HepG2 (cell line): ENCODE data around the gene ATP6V1F. TPM values are rescaled to one million over a fixed set of nuclear protein-coding genes. Genes with fewer than 3 reads are reported as not detected.

ENCODE experiments used
- ATAC-seq: fragments of 200-7000 bp; cut with Tn5 transposase; 3 replicates; pipeline ENCODE4 v1.9.1; 2020; ENCODE audit warnings: mild to moderate bottlenecking, moderate library complexity
- BruUV-seq: library from RNA; stranded (reverse); fragments of 400-500 nt; replicated peaks from 2 replicates; lab custom pipeline; 2021; lab: Mats Ljungman, UMichigan
- CTCF ChIA-PET: fragments of 300-600 bp; formaldehyde crosslinking; extraction: SDS; loops from one replicate; lab custom pipeline; 2021; ENCODE audit warnings: low total read pairs, inconsistent platforms, low intra/inter-chr PET ratio; lab: Yijun Ruan, JAX
- POLR2A ChIA-PET: fragments of 350-600 bp; sonication (Branson Sonifier 250); formaldehyde crosslinking; loops from one replicate; lab custom pipeline; 2020; ENCODE audit warnings: antibody characterized with exemption, inconsistent platforms; lab: Yijun Ruan, JAX
- DNase-seq: peaks from one replicate; pipeline ENCODE4 v3.0.0-alpha.2; 2015; ENCODE audit warnings: low spot score
- FAIRE-seq: peaks from 3 replicates; lab custom pipeline; 2011; peaks lifted over from hg19 to GRCh38; lab: Jason Lieb, UNC
- H2AFZ ChIP-seq: one replicate; pipeline ENCODE4 v1.6.1; 2011; ENCODE audit warnings: low read length, inconsistent platforms
- H3K27ac ChIP-seq: fragments of 300-600 bp; 3 replicates; pipeline ENCODE4 v1.8.0; 2011; ENCODE audit warnings: mixed run types, mild to moderate bottlenecking, mixed read lengths, low read length, inconsistent platforms; ENCODE audit not compliant: insufficient read depth; ENCODE audit errors: extremely low read length
- H3K27me3 ChIP-seq, 2 experiments: fragments of 200-600 bp in 1 of 2; 2 replicates in 1 of 2; 3 replicates in 1 of 2; pipeline versions ENCODE4 v1.6.0 to v1.8.0; 2011; ENCODE audit warnings: low read length in 2 of 2, mild to moderate bottlenecking in 2 of 2, moderate library complexity in 2 of 2, inconsistent platforms in 1 of 2; ENCODE audit not compliant: insufficient read depth in 2 of 2, control insufficient read depth in 1 of 2
- H3K36me3 ChIP-seq, 2 experiments: fragments of 200-600 bp in 1 of 2; replicated peaks in 1 of 2; 2 replicates in 1 of 2; 3 replicates in 1 of 2; pipeline versions ENCODE4 v1.5.1 to v1.8.0; 2011; ENCODE audit warnings: low read length in 2 of 2, inconsistent platforms in 1 of 2; ENCODE audit not compliant: insufficient read depth in 2 of 2, control insufficient read depth in 1 of 2
- H3K4me1 ChIP-seq: 2 replicates; pipeline ENCODE4 v1.5.1; 2012; ENCODE audit warnings: low read length, inconsistent platforms; ENCODE audit not compliant: insufficient read depth
- H3K4me2 ChIP-seq: 2 replicates; pipeline ENCODE4 v1.6.0; 2011; ENCODE audit warnings: low read depth, low read length, inconsistent platforms
- H3K4me3 ChIP-seq, 3 experiments: fragments of 200-600 bp in 1 of 3; sonication (generic), shearing (Covaris generic) in 1 of 3; replicated peaks in 1 of 3; 2 replicates each; pipeline ENCODE4 v1.5.1; 2011 to 2016; ENCODE audit warnings: low read length in 3 of 3, inconsistent platforms in 2 of 3, low read depth in 2 of 3, mild to moderate bottlenecking in 2 of 3, control low read depth in 1 of 3, mixed read lengths in 1 of 3; ENCODE audit not compliant: insufficient read depth in 1 of 3
- H3K79me2 ChIP-seq: one replicate; pipeline ENCODE4 v1.6.1; 2011; ENCODE audit warnings: low read length, inconsistent platforms; ENCODE audit not compliant: insufficient read depth
- H3K9ac ChIP-seq: 2 replicates; pipeline ENCODE4 v1.6.0; 2011; ENCODE audit warnings: mild to moderate bottlenecking, low read depth, low read length, inconsistent platforms; ENCODE audit not compliant: insufficient read depth
- H3K9me3 ChIP-seq: 2 replicates; pipeline ENCODE4 v1.5.1; 2012; ENCODE audit warnings: mild to moderate bottlenecking, low read length
- H4K20me1 ChIP-seq: 2 replicates; pipeline ENCODE4 v1.6.0; 2011; ENCODE audit warnings: inconsistent platforms, mild to moderate bottlenecking, low read length, moderate library complexity; ENCODE audit not compliant: insufficient read depth
- BORCS8-MEF2B ChIP-seq: sonication (generic); formaldehyde crosslinking; IDR thresholded peaks from 2 replicates; pipeline ENCODE4 v1.8.0; 2022; ENCODE audit warnings: mild to moderate bottlenecking, missing genetic modification reagents
- FOXC1 ChIP-seq: sonication (generic); formaldehyde crosslinking; IDR thresholded peaks from 2 replicates; pipeline ENCODE4 v1.8.0; 2022; ENCODE audit warnings: mild to moderate bottlenecking, missing genetic modification reagents, borderline replicate concordance
- GLI4 ChIP-seq: sonication (generic); formaldehyde crosslinking; IDR thresholded peaks from 2 replicates; pipeline ENCODE4 v1.5.1; 2020; ENCODE audit warnings: missing genetic modification reagents, mild to moderate bottlenecking, moderate library complexity, borderline replicate concordance
- SMAD3 ChIP-seq: sonication (generic); formaldehyde crosslinking; IDR thresholded peaks from 2 replicates; pipeline ENCODE4 v1.4.0; 2020; ENCODE audit warnings: missing genetic modification reagents
- SRSF4 ChIP-seq: fragments of 200-400 bp; formaldehyde crosslinking; IDR thresholded peaks from one replicate; pipeline ENCODE4 v1.6.1; 2018; ENCODE audit warnings: mild to moderate bottlenecking, low read depth, low read length, moderate library complexity; ENCODE audit not compliant: poor library complexity, severe bottlenecking
- THYN1 ChIP-seq: sonication (generic); formaldehyde crosslinking; IDR thresholded peaks from 2 replicates; pipeline ENCODE4 v1.8.1; 2023; ENCODE audit warnings: low read depth, mild to moderate bottlenecking, moderate library complexity, missing genetic modification reagents, borderline replicate concordance
- ZNF414 ChIP-seq: sonication (generic); formaldehyde crosslinking; IDR thresholded peaks from 2 replicates; pipeline ENCODE4 v1.5.0; 2020; ENCODE audit warnings: missing genetic modification reagents
- ZNF577 ChIP-seq: sonication (generic); formaldehyde crosslinking; IDR thresholded peaks from 2 replicates; pipeline ENCODE4 v1.4.0; 2020; ENCODE audit warnings: mild to moderate bottlenecking, low read depth, missing genetic modification reagents, borderline replicate concordance
- ZNF597 ChIP-seq: sonication (generic); formaldehyde crosslinking; IDR thresholded peaks from 2 replicates; pipeline ENCODE4 v1.5.0; 2020; ENCODE audit warnings: missing genetic modification reagents
- ZNF614 ChIP-seq: IDR thresholded peaks from 2 replicates; pipeline ENCODE4 v1.6.1; 2018; ENCODE audit warnings: missing biosample characterization, missing genetic modification reagents, inconsistent platforms, borderline replicate concordance
- ZNF629 ChIP-seq: sonication (generic); formaldehyde crosslinking; conservative IDR thresholded peaks from 2 replicates; pipeline ENCODE4 v1.5.0; 2020; ENCODE audit warnings: missing genetic modification reagents
- ZNF737 ChIP-seq: sonication (generic); formaldehyde crosslinking; IDR thresholded peaks from 2 replicates; pipeline ENCODE4 v1.5.0; 2020; ENCODE audit warnings: missing genetic modification reagents, mild to moderate bottlenecking, borderline replicate concordance
- WGBS: methylation state at CpG from one replicate; pipeline ENCODE4 v1.1.6; 2017; ENCODE audit warnings: low lambda C conversion rate; 5-methylcytosine and 5-hydroxymethylcytosine counted together
- in situ Hi-C: cut with HindIII; loops from 2 replicates; pipeline ENCODE4 v1.10.0; 2017; ENCODE audit warnings: low pct_unique_long_range_greater_than_20kb; ENCODE audit not compliant: extremely low pct_ligation_motif_present
- intact Hi-C: fragments of 100-400 bp; cut with micrococcal nuclease; formaldehyde crosslinking; loops from one replicate; pipeline ENCODE4 v1.10.0; 2022; ENCODE audit not compliant: unreplicated experiment
- polyA plus RNA-seq, 8 experiments: library from polyadenylated mRNA; depleted of rRNA in 3 of 8; stranded (reverse) in 7 of 8; unstranded in 1 of 8; fragments of >200 nt; fragmentation: Illumina TruSeq in 4 of 8; extraction: Trizol in 4 of 8; gene quantifications; 2 replicates each; pipeline versions ENCODE4 v1.2.1 to v1.2.3, GENCODE V29; 2011 to 2016; ENCODE audit warnings: low read depth in 4 of 8, missing spikeins in 1 of 8, mixed read lengths in 1 of 8; ENCODE audit not compliant: insufficient read depth in 1 of 8
- total RNA-seq, 5 experiments: library from RNA; depleted of rRNA; stranded (reverse); fragments of >200 nt; fragmentation: Illumina TruSeq; extraction: Trizol; gene quantifications; 2 replicates each; pipeline ENCODE4 v1.2.3, GENCODE V29; 2016; ENCODE audit warnings: low read depth in 1 of 5
- TF ChIP-seq, protein P1 (sequence below): IDR thresholded peaks from 2 replicates; pipeline ENCODE4 v1.6.1; 2016; ENCODE audit warnings: mild to moderate bottlenecking, missing biosample characterization, missing genetic modification reagents

Gene ATP6V1F
- total and polyA plus RNA-seq, 2 of the 13 experiments (the other 11 are each of a cell fraction or from before 2014, with no cell fraction given) = 87.2 to 132 TPM

DNA sequence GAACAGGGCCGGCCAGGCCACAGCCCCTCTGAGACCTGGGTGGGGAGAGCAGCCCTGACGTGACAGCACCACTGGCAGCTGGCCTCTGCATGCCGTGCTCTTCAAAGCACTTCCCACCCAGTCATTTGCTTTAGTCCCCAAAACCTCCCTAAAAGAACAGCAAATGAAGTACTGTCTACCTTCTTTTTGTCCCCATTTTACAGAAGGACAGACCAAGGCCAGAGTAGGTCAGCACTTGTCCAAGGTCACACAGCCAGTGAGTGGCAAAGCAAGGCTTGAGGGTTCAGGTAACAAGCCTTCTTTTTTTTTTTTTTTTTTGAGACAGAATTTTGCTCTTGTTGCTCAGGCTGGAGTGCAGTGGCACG, 15.1 kb downstream of the ATP6V1F start:
- Histone ChIP-seq H3K4me1 (peaks cover 33% of the 10 kb centered on the region), H2AFZ (no peak overlapping the region), H3K9me3 (no peaks in the 10 kb centered on the region), H3K4me2 (no peak overlapping the region), H3K27ac (no peak overlapping the region), H3K9ac (no peak overlapping the region), H4K20me1 (no peaks in the 10 kb centered on the region), H3K4me3 (no peak overlapping the region), H3K36me3 (no peaks in the 10 kb centered on the region), H3K27me3 (peaks cover 0 to 1% of the 10 kb centered on the region in 2 experiments; a peak in 1 of 5 replicates), H3K79me2 (no peaks in the 10 kb centered on the region)
- BruUV-seq = no TSS peak
- intact Hi-C loops (loop anchor here (2.0 kb wide), 1 partner anchor 83 kb away; no protein-coding TSS in a partner anchor), in situ Hi-C loops (loop anchor here (25.0 kb wide), 1 partner anchor 440 kb away; no protein-coding TSS in a partner anchor)
- TF ChIP-seq ZNF737 (CRISPR knock-in tag) (no peak), ZNF629 (CRISPR knock-in tag) (peak; percentile 61; the same call in 1 of the 2 replicates)
- DNase-seq (no peak), FAIRE-seq (no peak), ATAC-seq (no peak)
- WGBS = 62% methylated on average over 3 of the region's 4 CpGs
- ChIA-PET POLR2A (no interaction called here), CTCF (no interaction called here)

- in situ Hi-C loops = loop anchor here (25.0 kb wide), 1 partner anchor 441 kb away; no protein-coding TSS in a partner anchor
- 78% methylated on average over 9 of the region's 14 CpGs for WGBS
Observed at GRCh38 chr7:128878226-128879105, 15.8 kb downstream of the ATP6V1F start.

More at GRCh38 chr7:128878226-128879105, 15.8 kb downstream of the ATP6V1F start:
- H3K27ac ChIP-seq = no peak overlapping the region
- H3K4me3 ChIP-seq = no peak overlapping the region
- H3K36me3 ChIP-seq = no peaks in the 10 kb centered on the region
- no peak overlapping the region for H3K4me2 ChIP-seq
- H3K27me3 ChIP-seq = no peaks in the 10 kb centered on the region; a peak in 1 of 5 replicates
- H3K9me3 ChIP-seq = no peaks in the 10 kb centered on the region
- BruUV-seq = no TSS peak
- H3K79me2 ChIP-seq = no peaks in the 10 kb centered on the region
- no peak for DNase-seq
- no peak overlapping the region for H3K9ac ChIP-seq
- peaks cover 27% of the 10 kb centered on the region for H3K4me1 ChIP-seq
- ATAC-seq = no peak
- intact Hi-C loops = loop anchor here (2.0 kb wide), 1 partner anchor 84 kb away; no protein-coding TSS in a partner anchor
- ChIA-PET POLR2A (no interaction called here), CTCF (interaction anchor here (2.1 kb wide), 1 partner anchor 36 kb away, joined by 11 read pairs; no protein-coding TSS in a partner anchor)
- H4K20me1 ChIP-seq = no peaks in the 10 kb centered on the region
- no peak for FAIRE-seq
- no peak overlapping the region for H2AFZ ChIP-seq
- no peak for TF ChIP-seq ZNF577 (CRISPR knock-in tag)
- TF ChIP-seq SMAD3 = no peak
- no peak for TF ChIP-seq ZNF597 (CRISPR knock-in tag)
- no peak for TF ChIP-seq GLI4 (CRISPR knock-in tag)
- TF ChIP-seq THYN1 (CRISPR knock-in tag) = no peak
- no peak for TF ChIP-seq ZNF414 (CRISPR knock-in tag)
- no peak for TF ChIP-seq FOXC1 (CRISPR knock-in tag)
- TF ChIP-seq BORCS8-MEF2B = no peak
- TF ChIP-seq SRSF4 = no peak
- TF ChIP-seq, protein P1, sequence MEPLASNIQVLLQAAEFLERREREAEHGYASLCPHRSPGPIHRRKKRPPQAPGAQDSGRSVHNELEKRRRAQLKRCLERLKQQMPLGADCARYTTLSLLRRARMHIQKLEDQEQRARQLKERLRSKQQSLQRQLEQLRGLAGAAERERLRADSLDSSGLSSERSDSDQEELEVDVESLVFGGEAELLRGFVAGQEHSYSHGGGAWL (CRISPR knock-in tag) = no peak
- TF ChIP-seq ZNF614 = no peak
